Stimulated activated CD8-positive, alpha-beta memory T cell treated with anti-CD3 and anti-CD28 coated beads, Interleukin-2, amount 100 ng/mL, for 1 hour (primary cell): ENCODE data around the gene TSHZ1.

Experiments used
- DNase-seq, 2 donors: peaks; one replicate each; pipeline ENCODE4 v3.0.0-alpha.2; 2020; ENCODE audit warnings: low read depth in 2 of 2

TSHZ1 gene

DNA sequence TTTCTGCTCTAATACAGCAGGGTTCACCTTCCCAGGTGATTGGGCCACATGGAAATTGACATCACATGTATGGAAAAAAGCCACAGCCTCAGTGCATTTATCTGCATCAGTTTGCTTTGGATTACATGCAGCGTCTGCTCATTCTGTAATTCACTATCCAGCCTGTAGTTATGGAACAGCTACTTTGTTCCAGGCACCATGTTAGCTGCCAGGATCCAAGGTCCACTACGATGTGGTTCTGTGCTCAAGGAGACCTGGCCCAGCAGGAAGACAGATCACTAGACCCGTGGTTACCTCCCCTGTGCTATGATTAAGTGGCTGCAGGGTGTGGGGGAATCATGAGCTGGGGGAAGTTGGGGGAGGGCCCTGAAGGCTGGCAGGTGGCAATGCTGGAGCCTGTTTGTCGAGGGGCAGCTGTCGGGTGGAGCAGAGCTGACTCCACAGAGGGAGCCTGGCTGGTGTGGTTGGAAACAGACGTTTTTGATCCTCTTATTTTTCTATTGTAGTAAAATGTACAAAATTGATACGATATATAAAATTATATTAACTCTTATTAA lies 58.6 kb downstream of the TSHZ1 start:
- DNase-seq: no peak

- DNase-seq: no peak
These were observed 59.1 kb downstream of the TSHZ1 start for GRCh38 chr18:75269696-75270095.

- no peak for DNase-seq
These were observed 61.4 kb downstream of the TSHZ1 start for GRCh38 chr18:75271952-75272351.

DNA sequence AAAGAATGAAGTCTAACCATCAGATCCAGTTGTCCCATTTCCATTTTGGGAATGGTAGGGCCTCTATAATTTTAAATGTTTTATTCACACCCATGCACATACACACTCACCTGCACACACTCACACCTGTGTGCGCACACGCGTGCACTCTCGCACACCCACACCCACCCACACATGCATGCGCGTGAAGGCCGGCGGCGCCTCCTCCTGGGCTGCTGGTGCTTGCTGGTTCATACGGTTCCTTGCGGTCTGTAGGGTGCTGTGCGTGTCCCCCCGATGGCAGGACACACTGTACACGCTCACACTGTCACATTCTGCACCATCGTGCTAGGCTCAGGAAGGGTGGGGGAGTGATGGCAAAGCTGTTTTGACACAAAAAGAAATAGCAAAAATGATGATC lies 63.2 kb downstream of the TSHZ1 start:
- DNase-seq: no peak

DNA sequence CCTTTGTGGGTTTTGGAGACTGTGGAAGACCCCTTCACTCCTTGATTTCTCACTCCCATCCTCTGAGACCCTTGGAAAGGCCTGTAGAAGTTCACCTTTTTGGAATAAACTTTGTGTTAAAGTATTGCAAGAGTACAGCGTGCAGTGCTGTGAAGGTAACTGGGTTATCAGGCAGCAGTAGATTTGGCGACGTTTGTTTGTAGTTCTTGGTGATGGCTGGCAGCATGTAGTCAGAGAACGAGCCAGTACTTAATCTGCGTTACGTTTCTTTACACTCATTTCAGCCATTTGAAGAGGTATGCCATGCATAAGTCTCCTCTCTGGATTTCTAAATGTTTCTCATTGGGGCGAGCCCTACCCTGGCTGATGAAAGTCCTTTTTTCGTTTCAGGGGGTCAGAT lies 64.6 kb downstream of the TSHZ1 start:
- no peak for DNase-seq

GRCh38 chr18:75276818-75277609 lies 66.4 kb downstream of the TSHZ1 start:
- no peak for DNase-seq

GRCh38 chr18:75277610-75277928 lies 67.0 kb downstream of the TSHZ1 start:
- no peak for DNase-seq

DNA sequence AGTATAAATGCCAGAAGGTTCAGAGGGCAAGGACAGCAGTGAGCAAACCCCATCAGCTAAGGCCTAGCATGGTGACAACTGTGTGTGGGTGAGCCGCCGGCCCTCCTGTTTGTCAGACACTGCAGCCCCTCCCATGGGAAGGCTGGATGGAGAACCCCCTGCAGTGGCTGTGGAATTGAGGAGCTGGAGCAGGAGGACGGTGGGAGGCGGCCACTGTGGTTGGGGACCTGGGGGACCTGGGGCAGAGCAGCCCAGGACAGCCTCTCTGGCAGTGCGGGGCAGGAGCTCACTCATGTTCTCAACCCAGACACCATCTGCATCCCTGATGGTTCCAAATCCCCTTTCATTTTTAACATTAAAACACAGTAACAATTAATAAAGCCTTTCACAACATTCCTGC lies 68.8 kb downstream of the TSHZ1 start:
- no peak for DNase-seq

- no peak for DNase-seq
These were observed 70.1 kb downstream of the TSHZ1 start for GRCh38 chr18:75280427-75281280.

DNA sequence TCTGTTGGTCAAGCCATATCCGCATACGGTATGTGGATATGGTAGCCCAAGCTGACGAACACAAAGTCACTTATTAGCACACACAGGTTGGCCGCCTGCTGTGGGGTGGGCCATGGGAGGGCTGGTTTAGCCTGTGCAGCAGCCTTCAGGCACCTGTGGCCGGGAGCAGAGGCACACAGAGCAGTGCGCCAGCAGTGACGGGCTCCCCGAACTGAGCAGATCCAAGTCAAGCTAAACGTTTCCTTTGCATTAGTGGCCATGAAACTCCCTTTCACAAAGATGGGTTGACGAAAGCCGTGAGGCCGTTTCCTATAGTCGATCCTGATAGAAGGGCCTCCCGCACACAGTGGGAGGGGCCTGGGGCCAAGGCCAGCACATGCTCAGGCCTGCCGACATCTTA lies 72.1 kb downstream of the TSHZ1 start:
- DNase-seq: no peak

GRCh38 chr18:75283731-75284130 lies 73.1 kb downstream of the TSHZ1 start:
- no peak for DNase-seq

- DNase-seq: no peak
These were observed 74.0 kb downstream of the TSHZ1 start for GRCh38 chr18:75284566-75284965.

DNA sequence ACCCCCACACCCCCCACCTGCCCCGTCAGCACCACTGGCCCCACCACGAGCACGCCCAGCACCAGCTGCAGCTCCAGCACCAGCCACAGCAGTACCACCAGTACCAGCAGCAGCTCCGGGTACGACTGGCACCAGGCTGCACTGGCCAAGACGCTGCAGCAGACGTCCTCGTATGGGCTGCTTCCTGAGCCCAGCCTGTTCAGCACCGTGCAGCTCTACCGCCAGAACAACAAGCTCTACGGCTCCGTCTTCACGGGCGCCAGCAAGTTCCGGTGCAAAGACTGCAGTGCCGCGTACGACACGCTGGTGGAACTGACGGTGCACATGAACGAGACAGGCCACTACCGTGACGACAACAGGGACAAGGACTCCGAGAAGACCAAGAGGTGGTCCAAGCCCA lies 75.3 kb downstream of the TSHZ1 start:
- DNase-seq: no peak

GRCh38 chr18:75287006-75287405 lies 76.4 kb downstream of the TSHZ1 start:
- DNase-seq: no peak

- no peak for DNase-seq
These were observed 77.1 kb downstream of the TSHZ1 start for GRCh38 chr18:75287700-75288099.

GRCh38 chr18:75289761-75290160 lies 79.2 kb downstream of the TSHZ1 start:
- no peak for DNase-seq

DNA sequence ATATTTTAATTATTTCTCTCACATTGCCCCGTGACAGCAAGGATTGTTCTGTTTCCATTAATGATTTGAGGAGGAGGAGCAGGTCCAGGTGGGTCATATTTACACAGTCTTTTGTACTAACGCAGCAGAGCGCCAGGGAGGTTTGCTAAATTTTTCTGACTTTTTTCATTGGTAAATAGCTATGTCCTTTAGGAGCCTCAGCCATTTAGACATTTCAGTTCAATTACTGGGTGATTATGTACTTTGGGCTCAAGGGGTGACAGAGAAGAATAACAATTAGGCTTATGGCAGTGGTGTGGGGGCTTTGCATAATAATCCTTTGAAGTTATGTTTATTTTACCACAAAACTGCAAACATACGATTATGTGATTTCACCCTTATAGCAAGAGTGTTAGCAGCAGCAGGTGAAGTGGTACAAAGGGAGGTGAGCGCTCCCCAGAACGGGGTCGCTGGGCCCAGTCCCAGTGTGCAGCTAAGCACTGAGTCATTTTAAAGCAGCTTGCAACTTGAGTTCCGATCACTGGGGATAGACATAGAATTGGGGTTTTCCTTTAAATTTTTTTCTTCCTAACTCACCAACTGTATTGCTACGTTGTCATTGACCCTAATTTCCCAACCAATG lies 80.3 kb downstream of the TSHZ1 start:
- no peak for DNase-seq

DNA sequence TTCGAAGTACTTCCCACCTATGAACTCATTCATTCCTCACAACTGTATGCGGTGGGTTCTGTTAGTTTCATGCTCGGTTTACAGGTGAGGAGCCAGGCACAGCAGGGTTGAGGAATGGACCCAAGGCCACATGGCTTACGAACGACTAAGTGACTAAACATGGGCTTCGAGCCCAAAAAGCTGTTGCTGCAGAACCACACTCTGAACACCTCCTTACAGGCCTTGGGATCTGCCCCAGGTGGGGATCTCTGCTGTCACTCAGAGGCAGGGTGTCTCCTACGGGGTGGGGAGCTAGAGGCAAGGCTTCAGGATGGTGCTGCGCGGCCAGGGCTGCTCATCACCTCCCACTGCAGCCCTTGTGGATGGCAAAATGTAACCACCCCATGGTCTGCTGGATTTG lies 80.9 kb downstream of the TSHZ1 start:
- no peak for DNase-seq

DNA sequence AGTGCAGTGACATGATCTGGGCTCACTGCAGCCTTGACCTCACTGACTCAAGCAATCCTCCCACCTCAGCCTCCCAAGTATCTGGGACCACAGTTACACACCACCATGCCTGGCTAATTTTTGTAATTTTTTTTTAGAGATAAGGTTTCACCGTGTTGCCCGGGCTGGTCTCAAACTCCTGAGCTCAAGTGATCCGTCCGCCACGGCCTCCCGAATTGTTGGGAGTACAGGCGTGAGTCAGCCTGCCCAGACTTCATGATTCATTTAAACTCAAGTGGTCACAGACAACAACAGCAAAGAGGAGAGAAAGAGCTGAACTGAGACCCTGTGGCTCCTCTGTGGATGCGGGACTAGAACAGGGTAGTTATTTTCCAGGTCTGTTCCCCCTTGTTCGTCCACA lies 83.0 kb downstream of the TSHZ1 start:
- no peak for DNase-seq

- DNase-seq: no peak
These were observed 87.1 kb downstream of the TSHZ1 start for GRCh38 chr18:75297731-75298130.

GRCh38 chr18:75304678-75305557 lies 94.3 kb downstream of the TSHZ1 start:
- DNase-seq: no peak

DNA sequence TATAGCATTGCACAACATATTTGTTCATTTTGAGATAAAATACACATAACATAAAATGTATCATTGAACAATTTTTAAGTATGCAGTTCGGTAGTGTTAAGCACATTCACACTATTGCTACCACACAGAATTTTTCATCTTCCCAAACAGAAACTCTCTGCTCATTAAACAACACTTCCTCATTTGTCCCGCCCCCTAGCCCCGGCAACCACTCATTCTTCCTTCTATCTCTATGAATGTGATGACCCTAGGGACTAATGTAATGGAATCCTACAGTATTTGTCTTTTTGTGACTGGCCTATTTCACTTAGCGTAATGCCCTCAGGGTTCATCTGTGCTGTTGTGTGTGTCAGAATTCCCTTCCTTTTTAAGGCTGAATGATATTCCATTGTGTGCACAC lies 95.4 kb downstream of the TSHZ1 start:
- no peak for DNase-seq
